Caco-2 (cell line): ENCODE measurements around the gene BTBD16. TPM values are rescaled to one million over a fixed set of nuclear protein-coding genes. Genes with fewer than 3 reads are reported as not detected.

Source experiments
- BruUV-seq: library from RNA; stranded (reverse); fragments of 400-500 nt; replicated peaks from 2 replicates; lab custom pipeline; 2021; lab: Mats Ljungman, UMichigan
- CTCF ChIA-PET: fragments of 300-600 bp; sonication (Branson Sonifier 250); formaldehyde crosslinking; loops from one replicate; lab custom pipeline; 2022; ENCODE audit warnings: antibody characterized with exemption; lab: Charles Lee
- POLR2A ChIA-PET: fragments of 300-600 bp; sonication (Branson Sonifier 250); formaldehyde crosslinking; loops from one replicate; lab custom pipeline; 2022; ENCODE audit warnings: antibody characterized with exemption; lab: Charles Lee
- DNase-seq, 2 experiments: peaks; one replicate each; pipeline versions ENCODE4 v3.0.0 to v3.0.0-alpha.2; 2020 to 2022
- H3K27me3 ChIP-seq: replicated peaks from 2 replicates; pipeline ENCODE4 v1.6.0; 2011; ENCODE audit warnings: low read length; ENCODE audit not compliant: control insufficient read depth, insufficient read depth
- H3K36me3 ChIP-seq: 2 replicates; pipeline ENCODE4 v1.5.1; 2011; ENCODE audit warnings: low read length; ENCODE audit not compliant: control insufficient read depth, insufficient read depth
- H3K4me1 ChIP-seq: fragments of 250-450 bp; sonication (Bioruptor Pico); 2 replicates; pipeline ENCODE4 v1.5.1; 2020; ENCODE audit warnings: mild to moderate bottlenecking
- H3K4me3 ChIP-seq: 2 replicates; pipeline ENCODE4 v1.5.1; 2011; ENCODE audit warnings: low read depth, mild to moderate bottlenecking, control low read depth, low read length
- H3K9me3 ChIP-seq: fragments of 250-450 bp; sonication (Bioruptor Pico); 2 replicates; pipeline ENCODE4 v1.5.1; 2020; ENCODE audit warnings: mild to moderate bottlenecking, moderate library complexity
- H3K27ac Mint-ChIP-seq: one replicate; pipeline ENCODE4 v1.8.0; 2022; ENCODE audit warnings: mixed read lengths; ENCODE audit not compliant: unreplicated experiment
- H3K27me3 Mint-ChIP-seq: one replicate; pipeline ENCODE4 v1.8.0; 2022; ENCODE audit warnings: mixed read lengths; ENCODE audit not compliant: insufficient read depth, unreplicated experiment
- H3K36me3 Mint-ChIP-seq: one replicate; pipeline ENCODE4 v1.8.0; 2022; ENCODE audit warnings: mild to moderate bottlenecking, mixed read lengths; ENCODE audit not compliant: insufficient read depth, unreplicated experiment
- H3K4me1 Mint-ChIP-seq: one replicate; pipeline ENCODE4 v1.8.0; 2022; ENCODE audit warnings: low read depth, mixed read lengths; ENCODE audit not compliant: unreplicated experiment
- H3K4me3 Mint-ChIP-seq: one replicate; pipeline ENCODE4 v1.8.0; 2022; ENCODE audit warnings: mild to moderate bottlenecking, moderate library complexity, mixed read lengths; ENCODE audit not compliant: unreplicated experiment
- H3K9me3 Mint-ChIP-seq: one replicate; pipeline ENCODE4 v1.8.0; 2022; ENCODE audit warnings: mixed read lengths; ENCODE audit not compliant: unreplicated experiment
- intact Hi-C: fragments of 100-400 bp; cut with micrococcal nuclease; formaldehyde crosslinking; loops from one replicate; pipeline ENCODE4 v1.10.0; 2022; ENCODE audit not compliant: unreplicated experiment
- total RNA-seq: library from RNA; stranded (reverse); gene quantifications from 2 replicates; pipeline ENCODE4 v1.2.3, GENCODE V29; 2022
- TF ChIP-seq, protein P1 (sequence below), 2 experiments: fragments of 200-600 bp in 1 of 2; IDR thresholded peaks; 1 replicate in 1 of 2; 2 replicates in 1 of 2; pipeline versions ENCODE4 v1.5.1 to v1.8.0; 2011 to 2022; ENCODE audit warnings: antibody characterized with exemption in 1 of 2, control low read depth in 1 of 2, inconsistent platforms in 1 of 2, low read depth in 1 of 2, low read length in 1 of 2, mild to moderate bottlenecking in 1 of 2, moderate library complexity in 1 of 2; ENCODE audit not compliant: insufficient read depth in 1 of 2, severe bottlenecking in 1 of 2, unreplicated experiment in 1 of 2

The BTBD16 gene
- total RNA-seq, 1 experiment from 2014 or later, result not detected

DNA sequence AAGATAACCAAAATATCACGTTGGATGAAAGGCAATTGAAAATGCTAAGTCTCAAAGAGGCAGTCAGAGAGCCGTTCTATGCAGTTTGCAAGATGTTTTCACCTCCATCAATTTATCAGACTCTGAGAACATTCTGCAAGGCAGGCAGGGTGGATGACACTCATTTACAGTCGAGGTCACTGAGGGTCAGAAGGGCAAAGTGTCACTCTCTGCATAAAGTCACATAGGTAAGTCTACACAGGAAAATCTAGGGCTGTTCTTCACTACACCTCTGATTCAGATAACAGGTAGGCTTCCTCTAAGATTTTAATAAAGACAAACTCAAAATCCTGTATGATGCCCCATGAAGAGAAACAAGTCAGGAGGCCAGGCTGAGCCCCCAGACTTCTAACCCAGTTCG lies 102.0 kb downstream of the BTBD16 start:
- peak overlapping the region; percentile 91 for H3K4me3 Mint-ChIP-seq
- Histone ChIP-seq H3K4me1 (peaks cover 33% of the 10 kb centered on the region), H3K9me3 (no peaks in the 10 kb centered on the region), H3K4me3 (no peak overlapping the region), H3K27me3 (no peaks in the 10 kb centered on the region), H3K36me3 (no peaks in the 10 kb centered on the region)
- H3K36me3 Mint-ChIP-seq, result no peaks in the 10 kb centered on the region
- BruUV-seq, result no TSS peak
- TF ChIP-seq, protein P1, sequence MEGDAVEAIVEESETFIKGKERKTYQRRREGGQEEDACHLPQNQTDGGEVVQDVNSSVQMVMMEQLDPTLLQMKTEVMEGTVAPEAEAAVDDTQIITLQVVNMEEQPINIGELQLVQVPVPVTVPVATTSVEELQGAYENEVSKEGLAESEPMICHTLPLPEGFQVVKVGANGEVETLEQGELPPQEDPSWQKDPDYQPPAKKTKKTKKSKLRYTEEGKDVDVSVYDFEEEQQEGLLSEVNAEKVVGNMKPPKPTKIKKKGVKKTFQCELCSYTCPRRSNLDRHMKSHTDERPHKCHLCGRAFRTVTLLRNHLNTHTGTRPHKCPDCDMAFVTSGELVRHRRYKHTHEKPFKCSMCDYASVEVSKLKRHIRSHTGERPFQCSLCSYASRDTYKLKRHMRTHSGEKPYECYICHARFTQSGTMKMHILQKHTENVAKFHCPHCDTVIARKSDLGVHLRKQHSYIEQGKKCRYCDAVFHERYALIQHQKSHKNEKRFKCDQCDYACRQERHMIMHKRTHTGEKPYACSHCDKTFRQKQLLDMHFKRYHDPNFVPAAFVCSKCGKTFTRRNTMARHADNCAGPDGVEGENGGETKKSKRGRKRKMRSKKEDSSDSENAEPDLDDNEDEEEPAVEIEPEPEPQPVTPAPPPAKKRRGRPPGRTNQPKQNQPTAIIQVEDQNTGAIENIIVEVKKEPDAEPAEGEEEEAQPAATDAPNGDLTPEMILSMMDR (IDR thresholded peaks at IDR 0.05; ENCODE audit: insufficient read depth in 1 of 2, low read depth in 1 of 2, low read length in 1 of 2, severe bottlenecking in 1 of 2, unreplicated experiment in 1 of 2), result no peak
- H3K4me1 Mint-ChIP-seq, result peaks cover 33% of the 10 kb centered on the region
- ChIA-PET POLR2A (interaction anchor here (1.2 to 2.7 kb wide), 5 partner anchors 8 to 63 kb away, joined by 4 to 36 read pairs (median 6); no protein-coding TSS in a partner anchor), CTCF (interaction anchor here (0.9 to 2.1 kb wide), 2 partner anchors 49 to 62 kb away, joined by 5 to 12 read pairs; no protein-coding TSS in a partner anchor)
- H3K27ac Mint-ChIP-seq, result peak overlapping the region; percentile 86
- intact Hi-C loops, result loop anchor here (1.0 kb wide), 2 partner anchors 31 to 63 kb away; no protein-coding TSS in a partner anchor
- DNase-seq, result peak in 1 of 2 experiments; percentile 32
- H3K9me3 Mint-ChIP-seq, result no peaks in the 10 kb centered on the region
- H3K27me3 Mint-ChIP-seq, result no peaks in the 10 kb centered on the region

DNA sequence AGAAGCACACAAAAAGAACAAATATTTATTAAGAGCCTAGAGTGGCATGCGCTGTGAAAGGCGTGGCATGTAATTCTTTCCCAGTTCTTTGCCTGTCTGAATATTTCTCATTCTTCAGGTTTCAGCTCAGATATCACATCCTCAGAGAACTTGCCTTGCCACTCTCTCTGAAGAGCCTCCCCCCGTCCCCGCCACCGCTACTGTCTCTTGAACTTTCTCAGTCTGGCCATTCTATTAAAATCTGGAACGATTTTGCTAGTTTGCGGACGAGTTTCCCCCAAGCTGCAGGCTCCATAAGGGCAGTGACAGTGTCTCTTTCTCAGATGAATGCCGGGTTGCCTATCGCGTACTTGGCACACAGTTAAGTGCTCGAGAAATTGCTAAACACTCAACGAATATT lies 102.6 kb downstream of the BTBD16 start:
- Mint-ChIP-seq H3K9me3 (no peaks in the 10 kb centered on the region), H3K4me1 (peaks cover 27% of the 10 kb centered on the region), H3K36me3 (no peaks in the 10 kb centered on the region), H3K4me3 (peak overlapping the region; percentile 91), H3K27me3 (no peaks in the 10 kb centered on the region), H3K27ac (peak overlapping the region; percentile 86)
- Histone ChIP-seq H3K4me3 (peak overlapping the region; percentile 83), H3K27me3 (no peaks in the 10 kb centered on the region), H3K9me3 (no peaks in the 10 kb centered on the region), H3K36me3 (no peaks in the 10 kb centered on the region), H3K4me1 (peaks cover 27% of the 10 kb centered on the region)
- BruUV-seq, result TSS peak; percentile 83
- TF ChIP-seq, protein P1 (IDR thresholded peaks at IDR 0.05; ENCODE audit: insufficient read depth in 1 of 2, low read depth in 1 of 2, low read length in 1 of 2, severe bottlenecking in 1 of 2, unreplicated experiment in 1 of 2), result no peak
- DNase-seq, result peak; percentile 58 to 70
- intact Hi-C loops, result loop anchor here (1.0 kb wide), 2 partner anchors 31 to 63 kb away; no protein-coding TSS in a partner anchor
- CTCF ChIA-PET, result interaction anchor here (0.5 to 2.1 kb wide), 8 partner anchors 25 to 518 kb away, joined by 3 to 12 read pairs (median 5); no protein-coding TSS in a partner anchor
- POLR2A ChIA-PET, result interaction anchor here (0.6 to 2.7 kb wide), 12 partner anchors 9 to 1296 kb away, joined by 3 to 36 read pairs (median 4); no protein-coding TSS in a partner anchor

DNA sequence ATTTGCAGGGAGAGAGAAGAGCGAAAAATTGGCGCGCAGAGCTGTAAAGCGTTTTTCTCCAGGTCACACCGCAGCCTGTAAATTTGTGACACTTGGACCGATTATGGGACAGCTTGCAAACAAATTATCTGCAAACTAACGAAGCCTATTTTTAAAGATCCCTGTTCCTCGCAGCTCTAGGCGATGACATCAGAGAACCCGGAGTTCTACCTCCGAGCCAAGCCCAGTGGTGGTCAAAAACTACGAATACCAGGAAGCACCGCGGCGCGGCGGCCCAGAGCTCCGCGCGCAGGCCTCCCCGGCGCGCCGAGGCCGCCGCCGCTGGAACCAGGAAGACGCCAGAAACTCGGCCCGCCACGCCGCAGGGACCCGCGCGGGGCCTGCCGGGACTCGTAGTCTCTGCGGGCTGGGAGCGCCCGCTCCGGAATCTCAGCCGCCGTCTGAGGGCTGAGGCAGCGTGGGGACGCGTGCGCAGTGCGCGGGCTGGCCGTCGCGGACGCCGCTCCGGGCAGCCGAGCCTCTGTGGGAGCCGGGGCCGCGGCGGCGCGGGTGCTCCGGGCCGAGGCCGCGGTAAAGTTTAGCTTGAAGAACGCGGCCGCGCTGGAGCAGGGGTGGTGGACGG lies 103.3 kb downstream of the BTBD16 start, which contains the start of gene PLEKHA1:
TSS of gene PLEKHA1 (plus strand) at position 472 of the 622 bp plus-strand sequence. CDS start 18,493 bp downstream, outside the sequence.
- peak within 1 kb of the TSS; percentile 91 for H3K4me3 Mint-ChIP-seq
- TF ChIP-seq, protein P1 (IDR thresholded peaks at IDR 0.05; ENCODE audit: insufficient read depth in 1 of 2, low read depth in 1 of 2, low read length in 1 of 2, severe bottlenecking in 1 of 2, unreplicated experiment in 1 of 2), result peak in 1 of 2 experiments; percentile 20
- intact Hi-C loops, result no loop called here
- H3K4me1 ChIP-seq, result peaks cover 23% of the 10 kb centered on the region
- ChIA-PET POLR2A (interaction anchor here (0.6 to 2.7 kb wide), 14 partner anchors 9 to 1297 kb away, joined by 3 to 36 read pairs (median 4); no protein-coding TSS in a partner anchor), CTCF (interaction anchor here (0.5 to 2.1 kb wide), 10 partner anchors 26 to 517 kb away, joined by 3 to 12 read pairs (median 4); no protein-coding TSS in a partner anchor)
- H3K27ac Mint-ChIP-seq, result peak within 1 kb of the TSS; percentile 89
- BruUV-seq, result no TSS peak
- H3K4me1 Mint-ChIP-seq, result peaks cover 21% of the 10 kb centered on the region
- no peaks in the 10 kb centered on the region for H3K9me3 ChIP-seq
- H3K27me3 ChIP-seq, result no peaks in the 10 kb centered on the region
- peak; percentile 94 to 97 for DNase-seq
- no peaks in the 10 kb centered on the region for H3K36me3 Mint-ChIP-seq
- peaks cover 2% of the 10 kb centered on the region; the same call in 1 of the 2 replicates for H3K36me3 ChIP-seq
- H3K27me3 Mint-ChIP-seq, result no peaks in the 10 kb centered on the region
- no peaks in the 10 kb centered on the region for H3K9me3 Mint-ChIP-seq
- H3K4me3 ChIP-seq, result peak within 1 kb of the TSS; percentile 83
